GM12878 (cell line): ENCODE measurements around the gene TREH. TPM values are rescaled to one million over a fixed set of nuclear protein-coding genes. Genes with fewer than 3 reads are reported as not detected.

ENCODE experiments used
- ATAC-seq: fragments of 200-7000 bp; cut with Tn5 transposase; 3 replicates; pipeline ENCODE4 v1.9.1; 2020; ENCODE audit warnings: mild to moderate bottlenecking, moderate library complexity
- BruUV-seq: library from RNA; stranded (reverse); fragments of 400-500 nt; replicated peaks from 2 replicates; lab custom pipeline; 2021; lab: Mats Ljungman, UMichigan
- CTCF ChIA-PET: fragments of 300-600 bp; sonication (Branson Sonifier 250); formaldehyde crosslinking; extraction: SDS; loops from one replicate; lab custom pipeline; 2021; ENCODE audit warnings: inconsistent platforms; lab: Yijun Ruan, JAX
- POLR2A ChIA-PET: fragments of 350-600 bp; formaldehyde crosslinking; extraction: SDS; loops from one replicate; lab custom pipeline; 2021; ENCODE audit warnings: inconsistent platforms; lab: Charles Lee
- RAD21 ChIA-PET: fragments of 300-600 bp; sonication (Branson Sonifier 250); formaldehyde crosslinking; loops from one replicate; lab custom pipeline; 2023; ENCODE audit warnings: antibody characterized with exemption; ENCODE audit not compliant: unreplicated experiment; lab: Charles Lee
- SMC1A ChIA-PET: fragments of 300-600 bp; sonication (Branson Sonifier 250); formaldehyde crosslinking; loops from one replicate; lab custom pipeline; 2023; ENCODE audit not compliant: unreplicated experiment, uncharacterized antibody; lab: Charles Lee
- DNase-seq: peaks from one replicate; pipeline ENCODE4 v3.0.0-alpha.2; 2011; ENCODE audit warnings: low read depth, low spot score
- FAIRE-seq: peaks from 3 replicates; lab custom pipeline; 2011; peaks lifted over from hg19 to GRCh38; lab: Jason Lieb, UNC
- H2AFZ ChIP-seq: 2 replicates; pipeline ENCODE4 v1.6.0; 2011; ENCODE audit warnings: low read depth, low read length, control low read depth; ENCODE audit not compliant: control insufficient read depth
- H3K27ac ChIP-seq: 2 replicates; pipeline ENCODE4 v1.5.1; 2011; ENCODE audit warnings: control low read depth; ENCODE audit not compliant: control insufficient read depth, insufficient read depth
- H3K27me3 ChIP-seq, 2 experiments: replicated peaks in 1 of 2; 2 replicates each; pipeline versions ENCODE4 v1.6.0 to v1.6.1; 2011; ENCODE audit warnings: low read length in 1 of 2; ENCODE audit not compliant: control insufficient read depth in 2 of 2, insufficient read depth in 2 of 2
- H3K36me3 ChIP-seq, 2 experiments: 2 replicates each; pipeline ENCODE4 v1.5.1; 2011; ENCODE audit warnings: low read length in 1 of 2; ENCODE audit not compliant: control insufficient read depth in 2 of 2, insufficient read depth in 2 of 2
- H3K4me1 ChIP-seq: 2 replicates; pipeline ENCODE4 v1.6.1; 2011; ENCODE audit warnings: mild to moderate bottlenecking, low read length, moderate library complexity, mixed read lengths; ENCODE audit not compliant: control insufficient read depth, insufficient read depth
- H3K4me2 ChIP-seq: 2 replicates; pipeline ENCODE4 v1.6.0; 2011; ENCODE audit warnings: control low read depth; ENCODE audit not compliant: control insufficient read depth, insufficient read depth
- H3K4me3 ChIP-seq: fragments of 200-600 bp; sonication (generic); 2 replicates; pipeline ENCODE4 v1.5.1; 2016
- H3K79me2 ChIP-seq: 2 replicates; pipeline ENCODE4 v1.6.0; 2011; ENCODE audit warnings: low read length; ENCODE audit not compliant: control insufficient read depth, insufficient read depth
- H3K9ac ChIP-seq: 2 replicates; pipeline ENCODE4 v1.8.0; 2011; ENCODE audit warnings: low read length, control low read depth, mixed read lengths; ENCODE audit not compliant: control insufficient read depth, insufficient read depth
- H3K9me3 ChIP-seq: replicated peaks from 3 replicates; pipeline ENCODE4 v1.5.1; 2011; ENCODE audit warnings: mild to moderate bottlenecking, low read length; ENCODE audit not compliant: control insufficient read depth, insufficient read depth
- H4K20me1 ChIP-seq: 2 replicates; pipeline ENCODE4 v1.6.0; 2011; ENCODE audit not compliant: control insufficient read depth, insufficient read depth
- HDAC2 ChIP-seq: fragments of 200-600 bp; sonication (generic); IDR thresholded peaks from 2 replicates; pipeline ENCODE4 v1.6.1; 2017
- IKZF1 ChIP-seq: fragments of 450-650 bp; conservative IDR thresholded peaks from 2 replicates; pipeline ENCODE4 v1.6.1; 2017; ENCODE audit warnings: antibody characterized with exemption, mild to moderate bottlenecking
- NRF1 ChIP-seq: conservative IDR thresholded peaks from 2 replicates; pipeline ENCODE4 v1.6.1; 2011; ENCODE audit warnings: mild to moderate bottlenecking, low read depth, low read length, improper control_type of control experiment
- POLR2A ChIP-seq: IDR thresholded peaks from 2 replicates; pipeline ENCODE4 v1.6.1; 2011; ENCODE audit warnings: low read depth, mild to moderate bottlenecking, low read length
- RB1 ChIP-seq: fragments of 450-650 bp; formaldehyde crosslinking; IDR thresholded peaks from 2 replicates; pipeline ENCODE4 v1.6.1; 2017; ENCODE audit warnings: mild to moderate bottlenecking, borderline replicate concordance
- RFX5 ChIP-seq: IDR thresholded peaks from 2 replicates; pipeline ENCODE4 v1.6.1; 2011; ENCODE audit warnings: low read depth, low read length, improper control_type of control experiment
- SPI1 ChIP-seq: IDR thresholded peaks from 2 replicates; pipeline ENCODE4 v1.6.1; 2011; ENCODE audit warnings: low read depth, mild to moderate bottlenecking, low read length, moderate library complexity, borderline replicate concordance; ENCODE audit not compliant: insufficient read depth
- ZSCAN29 ChIP-seq: fragments of 450-650 bp; IDR thresholded peaks from 2 replicates; pipeline ENCODE4 v1.6.1; 2017; ENCODE audit warnings: mild to moderate bottlenecking, moderate library complexity
- WGBS: methylation state at CpG from one replicate; pipeline ENCODE4 v1.1.6; 2016; ENCODE audit warnings: low lambda C conversion rate; ENCODE audit not compliant: insufficient replicate concordance, insufficient coverage; ENCODE audit errors: missing lambda C conversion rate; 5-methylcytosine and 5-hydroxymethylcytosine counted together
- in situ Hi-C: fragments of 300-500 bp; cut with MboI; formaldehyde crosslinking; loops from 9 replicates; pipeline ENCODE4 v1.14.3; 2018; ENCODE audit warnings: mixed read lengths
- intact Hi-C: fragments of 100-400 bp; cut with micrococcal nuclease; formaldehyde crosslinking; loops from one replicate; pipeline ENCODE4 v1.14.2; 2022; ENCODE audit not compliant: unreplicated experiment
- polyA plus RNA-seq, 11 experiments: library from polyadenylated mRNA; depleted of rRNA in 4 of 11; unstranded in 6 of 11; stranded (reverse) in 5 of 11; fragments of >200 nt; fragmentation: Nextera tagmentation in 4 of 11; fragmentation: Illumina TruSeq in 1 of 11; extraction: Ambion mirVana in 4 of 11; extraction: Trizol in 1 of 11; gene quantifications; 1 replicate in 1 of 11; 2 replicates in 10 of 11; pipeline versions ENCODE4 v1.2.1 to v1.2.3, GENCODE V29; 2011 to 2016; ENCODE audit warnings: inconsistent platforms in 2 of 11, missing spikeins in 2 of 11, low read depth in 1 of 11
- total RNA-seq, 4 experiments: library from RNA; depleted of rRNA in 3 of 4; stranded (reverse); fragments of >200 nt in 3 of 4; fragmentation: Illumina TruSeq in 1 of 4; extraction: Trizol in 1 of 4; gene quantifications; 2 replicates each; pipeline versions ENCODE4 v1.2.1 to v1.2.3, GENCODE V29; 2013 to 2021
- TF ChIP-seq, protein P1 (sequence below): fragments of 450-650 bp; IDR thresholded peaks from 2 replicates; pipeline ENCODE4 v1.6.1; 2017; ENCODE audit warnings: antibody characterized with exemption, mild to moderate bottlenecking, moderate library complexity
- TF ChIP-seq, protein P2 (sequence below): fragments of 450-650 bp; IDR thresholded peaks from 2 replicates; pipeline ENCODE4 v1.6.1; 2016; ENCODE audit warnings: mild to moderate bottlenecking
- TF ChIP-seq, protein P3 (sequence below): fragments of 450-650 bp; formaldehyde crosslinking; IDR thresholded peaks from 2 replicates; pipeline ENCODE4 v1.4.0; 2022; ENCODE audit warnings: mild to moderate bottlenecking, moderate library complexity
- TF ChIP-seq, protein P4 (sequence below): IDR thresholded peaks from 2 replicates; pipeline ENCODE4 v1.6.1; 2012; ENCODE audit warnings: low read length, inconsistent platforms

TREH gene
- total and polyA plus RNA-seq, 10 of the 15 experiments (the other 5 are each of a cell fraction or from before 2014, with no cell fraction given), result not detected

DNA sequence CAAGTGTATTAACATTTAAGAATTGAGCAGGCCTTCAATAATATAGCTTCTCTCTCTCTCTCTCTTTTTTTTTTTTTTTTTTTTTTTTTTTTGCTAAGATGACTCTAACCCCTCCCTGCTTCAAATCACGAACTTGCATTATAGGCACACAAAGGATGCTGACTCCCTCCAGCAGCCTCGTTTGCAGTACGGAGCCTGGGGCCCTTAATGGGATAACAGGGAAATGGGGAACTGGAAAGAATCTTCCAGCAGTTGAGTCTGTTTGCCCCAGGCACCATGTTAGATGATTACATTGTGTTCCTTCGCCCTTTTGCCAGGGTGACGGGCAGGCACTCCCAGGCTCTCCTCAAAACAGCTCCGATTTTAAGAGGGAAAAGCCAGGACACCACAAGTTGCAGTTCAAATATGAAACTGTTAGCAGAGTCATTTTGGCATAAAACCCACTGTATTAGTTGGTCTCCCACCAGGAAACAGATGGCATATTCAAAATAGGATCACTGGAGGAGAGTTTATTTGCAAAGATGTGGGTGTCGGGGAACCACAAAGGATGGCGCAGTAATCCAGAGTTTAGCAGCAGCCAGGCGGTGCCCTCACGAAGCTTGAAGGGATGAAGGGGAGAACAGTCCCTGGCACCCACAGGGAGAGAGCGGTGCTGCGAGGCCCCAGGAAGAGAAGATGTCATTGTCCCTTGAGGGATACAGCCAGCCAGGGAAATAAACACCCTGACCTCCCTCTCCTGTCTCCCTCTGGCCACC lies 26.5 kb upstream of the TREH start (continued):
- TF ChIP-seq, protein P1, sequence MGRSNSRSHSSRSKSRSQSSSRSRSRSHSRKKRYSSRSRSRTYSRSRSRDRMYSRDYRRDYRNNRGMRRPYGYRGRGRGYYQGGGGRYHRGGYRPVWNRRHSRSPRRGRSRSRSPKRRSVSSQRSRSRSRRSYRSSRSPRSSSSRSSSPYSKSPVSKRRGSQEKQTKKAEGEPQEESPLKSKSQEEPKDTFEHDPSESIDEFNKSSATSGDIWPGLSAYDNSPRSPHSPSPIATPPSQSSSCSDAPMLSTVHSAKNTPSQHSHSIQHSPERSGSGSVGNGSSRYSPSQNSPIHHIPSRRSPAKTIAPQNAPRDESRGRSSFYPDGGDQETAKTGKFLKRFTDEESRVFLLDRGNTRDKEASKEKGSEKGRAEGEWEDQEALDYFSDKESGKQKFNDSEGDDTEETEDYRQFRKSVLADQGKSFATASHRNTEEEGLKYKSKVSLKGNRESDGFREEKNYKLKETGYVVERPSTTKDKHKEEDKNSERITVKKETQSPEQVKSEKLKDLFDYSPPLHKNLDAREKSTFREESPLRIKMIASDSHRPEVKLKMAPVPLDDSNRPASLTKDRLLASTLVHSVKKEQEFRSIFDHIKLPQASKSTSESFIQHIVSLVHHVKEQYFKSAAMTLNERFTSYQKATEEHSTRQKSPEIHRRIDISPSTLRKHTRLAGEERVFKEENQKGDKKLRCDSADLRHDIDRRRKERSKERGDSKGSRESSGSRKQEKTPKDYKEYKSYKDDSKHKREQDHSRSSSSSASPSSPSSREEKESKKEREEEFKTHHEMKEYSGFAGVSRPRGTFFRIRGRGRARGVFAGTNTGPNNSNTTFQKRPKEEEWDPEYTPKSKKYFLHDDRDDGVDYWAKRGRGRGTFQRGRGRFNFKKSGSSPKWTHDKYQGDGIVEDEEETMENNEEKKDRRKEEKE, result no peak
- TF ChIP-seq RB1, result no peak

DNA sequence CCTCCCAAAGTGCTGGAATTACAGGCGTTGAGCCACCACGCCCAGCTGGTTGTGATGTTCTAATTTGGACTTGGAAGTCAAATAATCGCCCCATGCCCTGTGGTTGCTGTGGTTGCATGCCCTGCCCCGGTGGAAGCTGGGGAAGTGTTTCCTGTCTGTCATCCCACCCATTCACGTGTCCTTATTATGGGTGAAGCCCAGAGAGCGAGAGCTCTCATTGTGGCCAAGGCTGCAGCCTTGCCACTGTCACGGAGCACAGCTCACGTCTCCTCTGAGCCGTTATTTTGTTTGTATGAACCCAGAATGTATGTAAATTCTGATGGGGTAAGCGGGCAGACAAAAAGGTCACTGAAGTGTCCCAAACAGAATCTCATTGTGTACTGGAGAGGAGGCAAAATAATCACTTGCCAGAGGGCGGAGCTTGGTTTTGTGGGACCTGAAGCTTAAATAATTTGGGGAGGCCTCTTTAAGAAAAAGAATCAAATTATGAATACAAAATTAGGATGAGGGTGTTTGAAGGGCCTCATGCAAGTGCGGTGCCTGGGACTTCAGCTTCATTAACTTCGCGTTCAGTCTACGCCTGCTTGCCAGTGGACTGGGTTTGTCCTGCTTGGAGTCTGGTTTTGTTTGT lies 25.8 kb upstream of the TREH start:
- Histone ChIP-seq H3K27me3 (no peaks in the 10 kb centered on the region), H3K9ac (no peak overlapping the region), H4K20me1 (no peaks in the 10 kb centered on the region), H3K27ac (no peak overlapping the region), H3K4me2 (peak overlapping the region; percentile 60; the same call in 1 of the 2 replicates), H3K9me3 (peaks cover 3% of the 10 kb centered on the region; the same call in 1 of the 3 replicates), H3K79me2 (no peaks in the 10 kb centered on the region), H2AFZ (peak overlapping the region; percentile 51), H3K4me1 (peaks cover 15% of the 10 kb centered on the region), H3K36me3 (no peaks in the 10 kb centered on the region), H3K4me3 (no peak overlapping the region)
- ChIA-PET POLR2A (interaction anchor here (0.6 kb wide), 1 partner anchor 449 kb away, joined by 9 read pairs; no protein-coding TSS in a partner anchor), RAD21 (interaction anchor here (0.6 kb wide), 1 partner anchor 40 kb away, joined by 3 read pairs; no protein-coding TSS in a partner anchor), CTCF (interaction anchor here (0.6 to 1.5 kb wide), 2 partner anchors 11 to 226 kb away, joined by 3 read pairs; no protein-coding TSS in a partner anchor), SMC1A (no interaction called here)
- intact Hi-C loops, result no loop called here
- ATAC-seq (peak; percentile 64), DNase-seq (no peak), FAIRE-seq (no peak)
- in situ Hi-C loops, result no loop called here
- BruUV-seq, result no TSS peak
- WGBS, result 9% methylated on average over 15 of the region's 15 CpGs
- TF ChIP-seq IKZF1 (0 out of 2 replicates have a peak, but pooled peaks have one; percentile 18), NRF1 (no peak), HDAC2 (no peak), POLR2A (0 out of 2 replicates have a peak, but pooled peaks have one; percentile 35), RFX5 (no peak), ZSCAN29 (no peak), SPI1 (no peak)
- TF ChIP-seq, protein P2, sequence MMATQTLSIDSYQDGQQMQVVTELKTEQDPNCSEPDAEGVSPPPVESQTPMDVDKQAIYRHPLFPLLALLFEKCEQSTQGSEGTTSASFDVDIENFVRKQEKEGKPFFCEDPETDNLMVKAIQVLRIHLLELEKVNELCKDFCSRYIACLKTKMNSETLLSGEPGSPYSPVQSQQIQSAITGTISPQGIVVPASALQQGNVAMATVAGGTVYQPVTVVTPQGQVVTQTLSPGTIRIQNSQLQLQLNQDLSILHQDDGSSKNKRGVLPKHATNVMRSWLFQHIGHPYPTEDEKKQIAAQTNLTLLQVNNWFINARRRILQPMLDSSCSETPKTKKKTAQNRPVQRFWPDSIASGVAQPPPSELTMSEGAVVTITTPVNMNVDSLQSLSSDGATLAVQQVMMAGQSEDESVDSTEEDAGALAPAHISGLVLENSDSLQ, result no peak; the same call in 1 of the 2 replicates
- TF ChIP-seq, protein P3, sequence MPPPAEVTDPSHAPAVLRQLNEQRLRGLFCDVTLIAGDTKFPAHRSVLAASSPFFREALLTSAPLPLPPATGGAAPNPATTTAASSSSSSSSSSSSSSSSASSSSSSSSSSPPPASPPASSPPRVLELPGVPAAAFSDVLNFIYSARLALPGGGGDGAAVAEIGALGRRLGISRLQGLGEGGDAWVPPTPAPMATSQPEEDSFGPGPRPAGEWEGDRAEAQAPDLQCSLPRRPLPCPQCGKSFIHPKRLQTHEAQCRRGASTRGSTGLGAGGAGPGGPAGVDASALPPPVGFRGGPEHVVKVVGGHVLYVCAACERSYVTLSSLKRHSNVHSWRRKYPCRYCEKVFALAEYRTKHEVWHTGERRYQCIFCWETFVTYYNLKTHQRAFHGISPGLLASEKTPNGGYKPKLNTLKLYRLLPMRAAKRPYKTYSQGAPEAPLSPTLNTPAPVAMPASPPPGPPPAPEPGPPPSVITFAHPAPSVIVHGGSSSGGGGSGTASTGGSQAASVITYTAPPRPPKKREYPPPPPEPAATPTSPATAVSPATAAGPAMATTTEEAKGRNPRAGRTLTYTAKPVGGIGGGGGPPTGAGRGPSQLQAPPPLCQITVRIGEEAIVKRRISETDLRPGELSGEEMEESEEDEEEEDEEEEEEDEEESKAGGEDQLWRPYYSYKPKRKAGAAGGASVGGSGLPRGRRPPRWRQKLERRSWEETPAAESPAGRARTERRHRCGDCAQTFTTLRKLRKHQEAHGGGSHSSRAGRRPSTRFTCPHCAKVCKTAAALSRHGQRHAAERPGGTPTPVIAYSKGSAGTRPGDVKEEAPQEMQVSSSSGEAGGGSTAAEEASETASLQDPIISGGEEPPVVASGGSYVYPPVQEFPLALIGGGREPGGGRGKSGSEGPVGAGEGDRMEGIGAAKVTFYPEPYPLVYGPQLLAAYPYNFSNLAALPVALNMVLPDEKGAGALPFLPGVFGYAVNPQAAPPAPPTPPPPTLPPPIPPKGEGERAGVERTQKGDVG, result no peak
- TF ChIP-seq, protein P4, sequence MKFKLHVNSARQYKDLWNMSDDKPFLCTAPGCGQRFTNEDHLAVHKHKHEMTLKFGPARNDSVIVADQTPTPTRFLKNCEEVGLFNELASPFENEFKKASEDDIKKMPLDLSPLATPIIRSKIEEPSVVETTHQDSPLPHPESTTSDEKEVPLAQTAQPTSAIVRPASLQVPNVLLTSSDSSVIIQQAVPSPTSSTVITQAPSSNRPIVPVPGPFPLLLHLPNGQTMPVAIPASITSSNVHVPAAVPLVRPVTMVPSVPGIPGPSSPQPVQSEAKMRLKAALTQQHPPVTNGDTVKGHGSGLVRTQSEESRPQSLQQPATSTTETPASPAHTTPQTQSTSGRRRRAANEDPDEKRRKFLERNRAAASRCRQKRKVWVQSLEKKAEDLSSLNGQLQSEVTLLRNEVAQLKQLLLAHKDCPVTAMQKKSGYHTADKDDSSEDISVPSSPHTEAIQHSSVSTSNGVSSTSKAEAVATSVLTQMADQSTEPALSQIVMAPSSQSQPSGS, result no peak
